Measurements from ENCODE around the gene ZNF415. TPM values are rescaled to one million over a fixed set of nuclear protein-coding genes. Genes with fewer than 3 reads are reported as not detected.
"Not testable (repeated sequence)": the region's sequence is repeated elsewhere in the genome, so short reads cannot be mapped to it uniquely, and the experiment has no call there.

The ZNF415 gene
- total RNA-seq, 2 experiments from 2014 or later = 0.72 to 1.5 TPM

DNA sequence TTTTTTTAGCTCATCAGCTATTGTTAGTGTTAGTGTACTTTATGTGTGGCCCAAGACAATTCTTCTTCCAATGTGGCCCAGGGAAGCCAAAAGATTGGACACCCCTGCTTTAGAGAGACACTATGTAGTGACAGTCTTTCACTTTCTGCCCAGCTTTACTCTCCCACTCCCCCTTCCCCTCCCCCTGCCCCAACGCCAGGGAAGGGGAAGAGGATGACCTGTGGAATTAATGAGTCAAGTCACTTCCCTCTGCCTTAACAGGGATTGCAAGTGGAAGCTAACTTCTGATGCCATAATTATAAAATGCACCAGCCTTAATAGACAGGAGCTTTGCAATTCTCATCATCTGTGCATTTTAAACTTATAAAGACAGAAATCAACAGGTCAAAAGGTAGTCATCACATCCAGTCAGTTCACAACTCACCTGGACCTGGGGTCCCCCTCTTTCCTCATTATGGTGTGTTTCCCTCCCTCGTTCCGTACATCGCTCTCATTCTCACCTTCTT, 1.6 kb downstream of the ZNF415 start:
- peaks cover 29% of the 10 kb centered on the region for H3K9me3 Mint-ChIP-seq

GRCh38 chr19:53130506-53130905, 2.2 kb downstream of the ZNF415 start:
- peaks cover 5% of the 10 kb centered on the region for H3K4me1 Mint-ChIP-seq
- H3K27ac Mint-ChIP-seq = no peak overlapping the region
- peaks cover 11% of the 10 kb centered on the region for H3K27me3 Mint-ChIP-seq
- no peak overlapping the region for H3K4me3 Mint-ChIP-seq
- ATAC-seq (ENCODE audit: low read depth) = no peak
- H3K36me3 Mint-ChIP-seq = peaks cover 9% of the 10 kb centered on the region
- POLR2A ChIA-PET = interaction anchor here (0.7 kb wide), 1 partner anchor 1262 kb away, joined by 4 read pairs; no protein-coding TSS in a partner anchor
- no peak for DNase-seq
- H3K9me3 Mint-ChIP-seq = peaks cover 26% of the 10 kb centered on the region

More for the DNA sequence above, 1.6 kb downstream of the ZNF415 start:
- Mint-ChIP-seq H3K27ac (peak overlapping the region; percentile 11), H3K27me3 (peaks cover 11% of the 10 kb centered on the region), H3K4me3 (no peak overlapping the region), H3K36me3 (peaks cover 11% of the 10 kb centered on the region), H3K4me1 (peaks cover 5% of the 10 kb centered on the region)
- ATAC-seq (ENCODE audit: low read depth) = no peak
- DNase-seq = no peak
- POLR2A ChIA-PET = interaction anchor here (0.6 kb wide), 1 partner anchor 290 kb away, joined by 3 read pairs; no protein-coding TSS in a partner anchor

DNA sequence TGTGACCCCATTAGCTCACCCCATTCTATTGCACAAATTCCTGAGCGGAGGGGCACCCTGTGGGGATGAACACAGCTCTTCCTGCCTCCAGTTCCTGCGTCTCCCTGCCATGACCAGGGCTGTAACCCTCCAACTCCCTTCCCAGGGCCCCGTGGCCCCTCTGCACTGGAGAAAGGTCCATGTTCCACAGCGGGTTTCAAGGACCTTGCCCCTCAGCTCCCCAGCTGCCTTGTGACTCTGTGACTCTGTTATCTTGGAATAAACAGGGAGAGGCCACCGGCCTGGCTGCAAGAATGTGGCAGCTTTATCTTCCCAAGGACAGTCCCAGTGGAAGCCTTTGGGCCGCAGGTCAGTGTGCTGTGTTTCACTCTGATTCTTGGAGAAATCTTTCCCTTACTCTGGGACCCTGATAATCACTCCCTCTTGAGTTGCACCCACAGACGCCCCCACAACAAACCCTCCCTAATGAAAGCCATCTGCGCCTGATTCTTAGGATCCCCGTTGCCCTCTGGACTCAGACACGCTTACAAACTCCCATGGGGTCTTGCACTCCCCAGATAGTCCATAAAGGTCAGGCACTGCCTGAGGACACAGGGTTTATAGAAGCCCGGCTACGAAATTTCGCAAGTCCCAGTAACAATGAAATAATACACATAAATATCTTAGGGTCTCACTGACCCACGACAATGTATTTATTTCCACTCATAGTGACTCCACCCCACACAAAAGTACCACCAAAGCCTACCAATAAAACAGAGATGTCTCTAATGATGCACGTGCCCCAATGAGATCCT, 5.8 kb downstream of the ZNF415 start:
- DNase-seq; H3K4me1 Mint-ChIP-seq; POLR2A ChIA-PET; ATAC-seq (ENCODE audit: low read depth); H3K27me3 Mint-ChIP-seq; H3K27ac Mint-ChIP-seq; H3K4me3 Mint-ChIP-seq; H3K36me3 Mint-ChIP-seq: not testable (repeated sequence)
- peaks cover 28% of the 10 kb centered on the region for H3K9me3 Mint-ChIP-seq

DNA sequence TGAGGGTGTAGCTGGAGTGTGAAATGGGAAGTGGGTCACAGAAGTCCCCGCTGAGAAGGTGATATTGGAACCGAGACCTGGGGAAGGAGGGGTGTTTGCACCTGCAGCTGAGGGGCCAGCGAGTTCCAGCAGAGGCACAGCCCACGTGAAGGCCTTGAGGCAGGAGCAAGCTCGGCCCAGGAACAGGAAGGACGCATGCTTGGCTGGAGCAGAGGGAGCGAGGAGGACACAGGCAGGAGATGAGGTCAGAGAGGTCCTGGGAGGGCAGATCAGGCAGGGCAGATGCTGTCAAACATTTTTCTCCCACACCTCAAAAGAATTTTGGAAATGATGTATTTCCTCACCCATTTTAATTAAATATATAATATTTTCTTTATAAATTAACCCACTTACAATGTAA, 9.3 kb downstream of the ZNF415 start:
- POLR2A ChIA-PET = no interaction called here
- peaks cover 7% of the 10 kb centered on the region for H3K36me3 Mint-ChIP-seq

DNA sequence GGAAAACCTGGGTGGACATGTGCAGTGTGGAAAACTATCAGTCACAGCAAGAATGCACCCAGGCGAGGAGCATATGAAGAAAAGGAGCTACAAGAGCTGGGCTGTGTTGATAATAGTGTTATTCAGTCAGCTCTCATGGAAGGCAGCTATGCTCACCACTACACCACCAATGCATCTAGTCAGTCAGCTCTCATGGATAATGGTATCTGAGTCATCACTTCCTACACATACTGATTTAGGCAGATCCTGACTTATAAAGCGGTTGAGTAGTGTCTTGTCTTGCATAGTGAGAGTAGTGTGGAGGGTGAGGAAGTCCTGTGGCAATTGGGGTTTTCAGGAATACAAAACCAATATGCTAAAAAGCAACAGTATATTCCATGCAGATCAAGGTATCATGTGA, 20.4 kb downstream of the ZNF415 start:
- DNase-seq (no peak), ATAC-seq (ENCODE audit: low read depth) (no peak)
- H3K4me3 Mint-ChIP-seq = no peak overlapping the region
- no peaks in the 10 kb centered on the region for H3K4me1 Mint-ChIP-seq
- H3K27me3 Mint-ChIP-seq = no peaks in the 10 kb centered on the region
- H3K36me3 Mint-ChIP-seq = peaks cover 28% of the 10 kb centered on the region
- POLR2A ChIA-PET = no interaction called here
- no peak overlapping the region for H3K27ac Mint-ChIP-seq
- peaks cover 47% of the 10 kb centered on the region for H3K9me3 Mint-ChIP-seq

More for the DNA sequence above, 9.3 kb downstream of the ZNF415 start:
- Mint-ChIP-seq H3K4me3 (no peak overlapping the region), H3K27me3 (no peaks in the 10 kb centered on the region), H3K27ac (no peak overlapping the region), H3K9me3 (peaks cover 26% of the 10 kb centered on the region), H3K4me1 (no peaks in the 10 kb centered on the region)
- no peak for ATAC-seq (ENCODE audit: low read depth)
- no peak for DNase-seq

GRCh38 chr19:53109527-53109926, 23.2 kb downstream of the ZNF415 start:
- DNase-seq (no peak), ATAC-seq (ENCODE audit: low read depth) (no peak)
- no peak overlapping the region for H3K27ac Mint-ChIP-seq
- H3K4me3 Mint-ChIP-seq = no peak overlapping the region
- H3K4me1 Mint-ChIP-seq = peaks cover 2% of the 10 kb centered on the region
- H3K27me3 Mint-ChIP-seq = no peaks in the 10 kb centered on the region
- H3K36me3 Mint-ChIP-seq = peaks cover 17% of the 10 kb centered on the region
- POLR2A ChIA-PET = no interaction called here
- H3K9me3 Mint-ChIP-seq = peaks cover 34% of the 10 kb centered on the region

DNA sequence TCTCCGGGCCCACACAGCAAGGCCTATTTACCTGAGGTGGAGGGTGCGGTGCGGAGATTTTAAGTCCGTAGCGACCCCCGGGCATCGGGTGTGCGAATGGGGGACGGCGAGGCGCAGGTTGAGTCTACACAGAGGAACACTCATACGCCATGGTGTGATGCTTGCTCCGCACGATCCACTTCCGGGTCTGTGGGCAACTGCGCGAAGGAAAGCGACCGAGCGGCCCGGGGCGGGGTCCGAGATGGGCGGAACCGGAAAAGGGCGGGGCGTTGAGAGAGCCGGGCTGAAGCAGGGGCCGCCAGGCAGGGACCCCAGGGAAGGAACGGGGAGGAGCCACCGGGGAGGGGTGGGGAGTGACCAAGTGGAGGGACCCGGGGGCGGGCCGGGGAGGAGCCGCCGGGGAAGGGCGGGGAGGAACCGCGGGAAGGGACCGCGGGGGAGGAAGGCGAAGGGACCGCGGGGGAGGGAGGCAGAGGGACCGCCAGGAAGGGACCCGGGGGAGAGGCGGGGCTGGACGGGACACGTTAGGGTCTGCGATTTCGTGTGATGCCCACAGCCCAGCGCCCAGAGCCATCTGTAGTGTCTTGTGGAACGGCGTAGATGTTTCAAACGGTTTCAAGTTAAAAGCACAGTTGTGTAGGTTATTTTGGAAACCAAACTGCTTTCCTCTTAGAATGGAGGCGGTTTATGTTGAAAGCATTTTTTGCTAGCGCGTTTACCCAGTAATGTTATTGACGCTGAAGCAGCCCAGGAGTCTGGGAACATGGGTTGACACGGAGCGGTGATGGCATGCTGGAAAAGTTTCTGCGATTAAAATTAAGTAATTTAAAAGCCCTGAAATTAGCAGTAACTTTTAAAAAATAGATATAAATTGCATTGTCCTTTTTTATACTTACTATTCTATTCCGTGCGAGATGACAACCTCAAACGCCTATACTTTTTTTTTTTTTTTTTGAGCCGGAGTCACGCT, 29.2 kb downstream of the ZNF415 start, which contains the start of gene ZNF160:
Gene ZNF160, minus strand, starts transcription at position 189 of the 970 bp plus-strand sequence. CDS start 17,146 bp downstream, outside the sequence.
- POLR2A ChIA-PET = interaction anchor here (0.7 kb wide), 3 partner anchors 90 to 702 kb away, joined by 3 to 4 read pairs (median 3); partner anchors contain the start of gene ZNF665

GRCh38 chr19:53102756-53103233, 29.9 kb downstream of the ZNF415 start:
- Mint-ChIP-seq H3K27ac (peak overlapping the region; percentile 87), H3K9me3 (peaks cover 13% of the 10 kb centered on the region), H3K4me1 (peaks cover 16% of the 10 kb centered on the region), H3K27me3 (no peaks in the 10 kb centered on the region), H3K4me3 (peak overlapping the region; percentile 89), H3K36me3 (peaks cover 37% of the 10 kb centered on the region)
- ATAC-seq (ENCODE audit: low read depth) = peak; percentile 20
- peak; percentile 62 for DNase-seq
- POLR2A ChIA-PET = no interaction called here

More for the DNA sequence above, 29.2 kb downstream of the ZNF415 start, which contains the start of gene ZNF160:
- Mint-ChIP-seq H3K9me3 (peaks cover 16% of the 10 kb centered on the region), H3K4me3 (peak within 1 kb of the TSS; percentile 89), H3K27ac (peak within 1 kb of the TSS; percentile 87), H3K4me1 (peaks cover 16% of the 10 kb centered on the region), H3K27me3 (no peaks in the 10 kb centered on the region), H3K36me3 (peaks cover 30% of the 10 kb centered on the region)
- DNase-seq = peak; percentile 99
- peak; percentile 93 for ATAC-seq (ENCODE audit: low read depth)

DNA sequence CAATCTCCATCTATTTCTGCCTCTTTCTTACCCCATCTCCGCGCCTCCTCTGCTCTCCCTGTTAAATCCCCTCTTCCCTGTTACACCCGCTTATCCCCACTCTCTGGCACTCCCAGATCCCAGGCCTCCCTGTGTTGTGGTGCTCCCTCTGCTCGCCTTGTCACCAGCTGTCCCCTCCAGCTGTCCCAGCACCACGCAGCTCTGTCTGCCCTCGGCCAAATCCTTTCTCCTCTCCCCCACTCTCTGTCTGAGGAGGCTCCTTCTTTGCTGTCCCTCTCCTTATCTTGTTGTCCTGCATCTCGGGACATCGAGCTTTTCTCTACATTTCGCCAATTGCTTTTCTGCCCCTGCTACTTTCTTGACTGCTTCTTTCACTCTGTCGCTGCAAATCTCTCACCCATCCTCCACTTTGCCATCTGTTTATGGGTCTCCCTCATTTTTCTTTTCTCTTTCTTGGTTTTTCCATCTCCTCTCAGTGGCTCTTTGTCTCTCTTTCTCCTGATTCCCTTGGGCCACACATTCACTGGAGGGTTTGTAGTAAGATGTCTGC, 30.4 kb downstream of the ZNF415 start:
- Mint-ChIP-seq H3K9me3 (peaks cover 16% of the 10 kb centered on the region), H3K27me3 (no peaks in the 10 kb centered on the region), H3K36me3 (peaks cover 42% of the 10 kb centered on the region), H3K27ac (peak overlapping the region; percentile 87), H3K4me3 (peak overlapping the region; percentile 89), H3K4me1 (peaks cover 16% of the 10 kb centered on the region)
- DNase-seq (no peak), ATAC-seq (ENCODE audit: low read depth) (no peak)
- POLR2A ChIA-PET = no interaction called here

- no peak for ATAC-seq (ENCODE audit: low read depth)
- POLR2A ChIA-PET = no interaction called here
- H3K9me3 Mint-ChIP-seq = peaks cover 16% of the 10 kb centered on the region
- no peak for DNase-seq
- no peaks in the 10 kb centered on the region for H3K27me3 Mint-ChIP-seq
- peak overlapping the region; percentile 89 for H3K4me3 Mint-ChIP-seq
- peaks cover 14% of the 10 kb centered on the region for H3K4me1 Mint-ChIP-seq
- H3K27ac Mint-ChIP-seq = peak overlapping the region; percentile 87
- peaks cover 43% of the 10 kb centered on the region for H3K36me3 Mint-ChIP-seq
Observed at GRCh38 chr19:53101518-53101917, 31.2 kb downstream of the ZNF415 start.

- POLR2A ChIA-PET = not testable (repeated sequence)
Observed at GRCh38 chr19:53098570-53098969, 34.1 kb downstream of the ZNF415 start.

GRCh38 chr19:53096982-53097690, 35.6 kb downstream of the ZNF415 start:
- H3K27me3 Mint-ChIP-seq; DNase-seq; POLR2A ChIA-PET; H3K4me3 Mint-ChIP-seq; ATAC-seq (ENCODE audit: low read depth); H3K27ac Mint-ChIP-seq: not testable (repeated sequence)
- peaks cover 21% of the 10 kb centered on the region for H3K9me3 Mint-ChIP-seq
- H3K4me1 Mint-ChIP-seq = peaks cover 10% of the 10 kb centered on the region
- peaks cover 70% of the 10 kb centered on the region for H3K36me3 Mint-ChIP-seq

More at GRCh38 chr19:53098570-53098969, 34.1 kb downstream of the ZNF415 start:
- peaks cover 20% of the 10 kb centered on the region for H3K9me3 Mint-ChIP-seq
- not testable (repeated sequence) for H3K27me3 Mint-ChIP-seq; ATAC-seq (ENCODE audit: low read depth); H3K4me3 Mint-ChIP-seq; DNase-seq; H3K27ac Mint-ChIP-seq
- H3K36me3 Mint-ChIP-seq = peaks cover 65% of the 10 kb centered on the region
- peaks cover 14% of the 10 kb centered on the region for H3K4me1 Mint-ChIP-seq
